HepG2 (cell line): ENCODE results near the gene RHBDD2. TPM values are rescaled to one million over a fixed set of nuclear protein-coding genes. Genes with fewer than 3 reads are reported as not detected.

Source experiments
- ATAC-seq: fragments of 200-7000 bp; cut with Tn5 transposase; 3 replicates; pipeline ENCODE4 v1.9.1; 2020; ENCODE audit warnings: mild to moderate bottlenecking, moderate library complexity
- BruUV-seq: library from RNA; stranded (reverse); fragments of 400-500 nt; replicated peaks from 2 replicates; lab custom pipeline; 2021; lab: Mats Ljungman, UMichigan
- CTCF ChIA-PET: fragments of 300-600 bp; formaldehyde crosslinking; extraction: SDS; loops from one replicate; lab custom pipeline; 2021; ENCODE audit warnings: low total read pairs, inconsistent platforms, low intra/inter-chr PET ratio; lab: Yijun Ruan, JAX
- POLR2A ChIA-PET: fragments of 350-600 bp; sonication (Branson Sonifier 250); formaldehyde crosslinking; loops from one replicate; lab custom pipeline; 2020; ENCODE audit warnings: antibody characterized with exemption, inconsistent platforms; lab: Yijun Ruan, JAX
- DNase-seq: peaks from one replicate; pipeline ENCODE4 v3.0.0-alpha.2; 2015; ENCODE audit warnings: low spot score
- FAIRE-seq: peaks from 3 replicates; lab custom pipeline; 2011; peaks lifted over from hg19 to GRCh38; lab: Jason Lieb, UNC
- H2AFZ ChIP-seq: one replicate; pipeline ENCODE4 v1.6.1; 2011; ENCODE audit warnings: low read length, inconsistent platforms
- H3K27ac ChIP-seq: fragments of 300-600 bp; 3 replicates; pipeline ENCODE4 v1.8.0; 2011; ENCODE audit warnings: mixed run types, mild to moderate bottlenecking, mixed read lengths, low read length, inconsistent platforms; ENCODE audit not compliant: insufficient read depth; ENCODE audit errors: extremely low read length
- H3K27me3 ChIP-seq, 2 experiments: fragments of 200-600 bp in 1 of 2; 2 replicates in 1 of 2; 3 replicates in 1 of 2; pipeline versions ENCODE4 v1.6.0 to v1.8.0; 2011; ENCODE audit warnings: low read length in 2 of 2, mild to moderate bottlenecking in 2 of 2, moderate library complexity in 2 of 2, inconsistent platforms in 1 of 2; ENCODE audit not compliant: insufficient read depth in 2 of 2, control insufficient read depth in 1 of 2
- H3K36me3 ChIP-seq, 2 experiments: fragments of 200-600 bp in 1 of 2; replicated peaks in 1 of 2; 2 replicates in 1 of 2; 3 replicates in 1 of 2; pipeline versions ENCODE4 v1.5.1 to v1.8.0; 2011; ENCODE audit warnings: low read length in 2 of 2, inconsistent platforms in 1 of 2; ENCODE audit not compliant: insufficient read depth in 2 of 2, control insufficient read depth in 1 of 2
- H3K4me1 ChIP-seq: 2 replicates; pipeline ENCODE4 v1.5.1; 2012; ENCODE audit warnings: low read length, inconsistent platforms; ENCODE audit not compliant: insufficient read depth
- H3K4me2 ChIP-seq: 2 replicates; pipeline ENCODE4 v1.6.0; 2011; ENCODE audit warnings: low read depth, low read length, inconsistent platforms
- H3K4me3 ChIP-seq, 3 experiments: fragments of 200-600 bp in 1 of 3; sonication (generic), shearing (Covaris generic) in 1 of 3; replicated peaks in 1 of 3; 2 replicates each; pipeline ENCODE4 v1.5.1; 2011 to 2016; ENCODE audit warnings: low read length in 3 of 3, inconsistent platforms in 2 of 3, low read depth in 2 of 3, mild to moderate bottlenecking in 2 of 3, control low read depth in 1 of 3, mixed read lengths in 1 of 3; ENCODE audit not compliant: insufficient read depth in 1 of 3
- H3K79me2 ChIP-seq: one replicate; pipeline ENCODE4 v1.6.1; 2011; ENCODE audit warnings: low read length, inconsistent platforms; ENCODE audit not compliant: insufficient read depth
- H3K9ac ChIP-seq: 2 replicates; pipeline ENCODE4 v1.6.0; 2011; ENCODE audit warnings: mild to moderate bottlenecking, low read depth, low read length, inconsistent platforms; ENCODE audit not compliant: insufficient read depth
- H3K9me3 ChIP-seq: 2 replicates; pipeline ENCODE4 v1.5.1; 2012; ENCODE audit warnings: mild to moderate bottlenecking, low read length
- H4K20me1 ChIP-seq: 2 replicates; pipeline ENCODE4 v1.6.0; 2011; ENCODE audit warnings: inconsistent platforms, mild to moderate bottlenecking, low read length, moderate library complexity; ENCODE audit not compliant: insufficient read depth
- E2F1 ChIP-seq: sonication (generic); formaldehyde crosslinking; IDR thresholded peaks from 2 replicates; pipeline ENCODE4 v1.5.0; 2020; ENCODE audit warnings: missing genetic modification reagents
- GABPB1 ChIP-seq: IDR thresholded peaks from 2 replicates; pipeline ENCODE4 v1.6.1; 2016; ENCODE audit warnings: mild to moderate bottlenecking, missing genetic modification reagents, moderate library complexity, missing compliant biosample characterization
- NFE2L1 ChIP-seq: sonication (generic); formaldehyde crosslinking; IDR thresholded peaks from 2 replicates; pipeline ENCODE4 v1.4.0; 2020; ENCODE audit warnings: missing genetic modification reagents, mild to moderate bottlenecking, borderline replicate concordance
- PATZ1 ChIP-seq: sonication (generic); formaldehyde crosslinking; IDR thresholded peaks from 2 replicates; pipeline ENCODE4 v1.4.0; 2020; ENCODE audit warnings: missing genetic modification reagents
- RXRB ChIP-seq: IDR thresholded peaks from 2 replicates; pipeline ENCODE4 v1.6.1; 2016; ENCODE audit warnings: borderline replicate concordance, missing genetic modification reagents, missing compliant biosample characterization
- TOE1 ChIP-seq: sonication (generic); formaldehyde crosslinking; IDR thresholded peaks from 2 replicates; pipeline ENCODE4 v1.4.0; 2020; ENCODE audit warnings: mild to moderate bottlenecking, missing genetic modification reagents
- WGBS: methylation state at CpG from one replicate; pipeline ENCODE4 v1.1.6; 2017; ENCODE audit warnings: low lambda C conversion rate; 5-methylcytosine and 5-hydroxymethylcytosine counted together
- in situ Hi-C: cut with HindIII; loops from 2 replicates; pipeline ENCODE4 v1.10.0; 2017; ENCODE audit warnings: low pct_unique_long_range_greater_than_20kb; ENCODE audit not compliant: extremely low pct_ligation_motif_present
- intact Hi-C: fragments of 100-400 bp; cut with micrococcal nuclease; formaldehyde crosslinking; loops from one replicate; pipeline ENCODE4 v1.10.0; 2022; ENCODE audit not compliant: unreplicated experiment
- polyA plus RNA-seq, 8 experiments: library from polyadenylated mRNA; depleted of rRNA in 3 of 8; stranded (reverse) in 7 of 8; unstranded in 1 of 8; fragments of >200 nt; fragmentation: Illumina TruSeq in 4 of 8; extraction: Trizol in 4 of 8; gene quantifications; 2 replicates each; pipeline versions ENCODE4 v1.2.1 to v1.2.3, GENCODE V29; 2011 to 2016; ENCODE audit warnings: low read depth in 4 of 8, missing spikeins in 1 of 8, mixed read lengths in 1 of 8; ENCODE audit not compliant: insufficient read depth in 1 of 8
- total RNA-seq, 5 experiments: library from RNA; depleted of rRNA; stranded (reverse); fragments of >200 nt; fragmentation: Illumina TruSeq; extraction: Trizol; gene quantifications; 2 replicates each; pipeline ENCODE4 v1.2.3, GENCODE V29; 2016; ENCODE audit warnings: low read depth in 1 of 5

The RHBDD2 gene
- total and polyA plus RNA-seq, 2 of the 13 experiments (the other 11 are each of a cell fraction or from before 2014, with no cell fraction given) = 23.1 to 26.4 TPM

DNA sequence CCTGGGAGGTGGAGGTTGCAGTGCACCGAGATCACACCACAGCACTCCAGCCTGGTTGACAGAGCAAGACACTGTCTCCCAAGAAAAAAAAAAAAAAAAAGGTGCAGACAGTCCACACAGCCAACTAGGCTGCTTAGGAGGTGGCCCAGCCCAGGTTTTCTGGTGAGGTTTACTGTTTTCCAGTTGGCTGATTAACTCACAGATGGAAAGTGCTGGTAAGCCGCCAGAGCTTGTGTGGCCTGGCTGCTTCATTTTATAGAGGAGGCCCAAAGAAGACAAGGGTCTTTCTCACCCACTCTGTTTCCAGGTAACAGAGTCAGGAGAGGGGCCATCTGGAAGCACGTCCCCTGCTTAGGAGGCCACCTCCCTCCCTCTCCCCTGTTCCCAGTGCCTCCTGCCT lies 6.2 kb downstream of the RHBDD2 start:
- in situ Hi-C loops = no loop called here
- ATAC-seq = no peak

More for the DNA sequence above, 6.2 kb downstream of the RHBDD2 start:
- Histone ChIP-seq H3K4me2 (no peak overlapping the region), H4K20me1 (no peaks in the 10 kb centered on the region), H3K36me3 (peaks cover 6 to 43% of the 10 kb centered on the region in 2 experiments; a peak in 4 of 5 replicates), H3K9ac (no peak overlapping the region), H3K9me3 (no peaks in the 10 kb centered on the region), H3K27ac (no peak overlapping the region), H2AFZ (no peak overlapping the region), H3K4me3 (no peak overlapping the region), H3K79me2 (peaks cover 6% of the 10 kb centered on the region), H3K27me3 (no peaks in the 10 kb centered on the region), H3K4me1 (peaks cover 24% of the 10 kb centered on the region)
- 94% methylated on average over 3 of the region's 3 CpGs for WGBS
- ChIA-PET CTCF (no interaction called here), POLR2A (interaction anchor here (0.8 to 1.7 kb wide), 3 partner anchors 8 to 29 kb away, joined by 3 to 7 read pairs (median 3); no protein-coding TSS in a partner anchor)
- intact Hi-C loops = no loop called here
- DNase-seq = no peak
- no TSS peak for BruUV-seq
- TF ChIP-seq GABPB1 (CRISPR knock-in tag) (no peak), TOE1 (CRISPR knock-in tag) (no peak), NFE2L1 (no peak), PATZ1 (CRISPR knock-in tag) (no peak), RXRB (no peak), E2F1 (CRISPR knock-in tag) (no peak)
- no peak for FAIRE-seq
